Mesendoderm (in vitro differentiated cells): ENCODE data around the gene IL12B. TPM values are rescaled to one million over a fixed set of nuclear protein-coding genes. Genes with fewer than 3 reads are reported as not detected.
"Not testable (repeated sequence)": the region's sequence is repeated elsewhere in the genome, so short reads cannot be mapped to it uniquely, and the experiment has no call there.

ENCODE experiments used
- DNase-seq: peaks from one replicate; pipeline ENCODE4 v3.0.0; 2013
- H2AK5ac ChIP-seq: 2 replicates; pipeline ENCODE4 v1.6.1; 2013; ENCODE audit warnings: low read length, inconsistent platforms
- H2BK120ac ChIP-seq: 2 replicates; pipeline ENCODE4 v1.6.1; 2013; ENCODE audit warnings: low read depth, mild to moderate bottlenecking, low read length, moderate library complexity, mixed read lengths
- H2BK15ac ChIP-seq: replicated peaks from 2 replicates; pipeline ENCODE4 v1.6.1; 2013; ENCODE audit warnings: low read depth, mild to moderate bottlenecking, moderate library complexity
- H2BK5ac ChIP-seq: 2 replicates; pipeline ENCODE4 v1.6.1; 2013; ENCODE audit warnings: low read length, inconsistent platforms
- H3K18ac ChIP-seq: 2 replicates; pipeline ENCODE4 v1.6.1; 2013; ENCODE audit warnings: mild to moderate bottlenecking, low read length, mixed read lengths
- H3K23ac ChIP-seq: one replicate; pipeline ENCODE4 v1.6.1; 2013; ENCODE audit warnings: low read length
- H3K27ac ChIP-seq: 2 replicates; pipeline ENCODE4 v1.5.1; 2013; ENCODE audit warnings: low read depth, mild to moderate bottlenecking, inconsistent platforms, low read length, moderate library complexity
- H3K27me3 ChIP-seq: 2 replicates; pipeline ENCODE4 v1.6.1; 2013; ENCODE audit warnings: low read length, control low read depth, mild to moderate bottlenecking, inconsistent platforms; ENCODE audit not compliant: insufficient read depth, poor library complexity
- H3K36me3 ChIP-seq: 2 replicates; pipeline ENCODE4 v1.6.1; 2013; ENCODE audit warnings: low read length, inconsistent platforms; ENCODE audit not compliant: control insufficient read depth, insufficient read depth
- H3K4ac ChIP-seq: one replicate; pipeline ENCODE4 v1.6.1; 2013; ENCODE audit warnings: low read depth, mild to moderate bottlenecking, low read length, moderate library complexity
- H3K4me1 ChIP-seq: 2 replicates; pipeline ENCODE4 v1.6.1; 2013; ENCODE audit warnings: low read depth, low read length, inconsistent platforms; ENCODE audit not compliant: control insufficient read depth
- H3K4me2 ChIP-seq: 2 replicates; pipeline ENCODE4 v1.6.1; 2013; ENCODE audit warnings: low read length
- H3K4me3 ChIP-seq: 2 replicates; pipeline ENCODE4 v1.5.1; 2013; ENCODE audit warnings: mild to moderate bottlenecking, low read length
- H3K56ac ChIP-seq: one replicate; pipeline ENCODE4 v1.6.1; 2013; ENCODE audit warnings: low read length
- H3K79me1 ChIP-seq: 2 replicates; pipeline ENCODE4 v1.6.1; 2013; ENCODE audit warnings: low read length, inconsistent platforms
- H3K79me2 ChIP-seq: 2 replicates; pipeline ENCODE4 v1.6.1; 2013; ENCODE audit warnings: mild to moderate bottlenecking, low read length; ENCODE audit not compliant: control insufficient read depth, insufficient read depth
- H3K9ac ChIP-seq: 2 replicates; pipeline ENCODE4 v1.6.1; 2013; ENCODE audit warnings: low read length, inconsistent platforms
- H4K5ac ChIP-seq: one replicate; pipeline ENCODE4 v1.6.1; 2013; ENCODE audit warnings: low read length
- H4K8ac ChIP-seq: one replicate; pipeline ENCODE4 v1.6.1; 2013; ENCODE audit warnings: low read depth, mild to moderate bottlenecking, control low read depth, low read length, moderate library complexity
- WGBS: extraction: QIAGEN DNeasy Blood & Tissue Kit; methylation state at CpG from one replicate; pipeline ENCODE4 v1.1.7; 2013; ENCODE audit warnings: low lambda C conversion rate, missing lambda C conversion rate; ENCODE audit not compliant: insufficient coverage; ENCODE audit errors: extremely low coverage; 5-methylcytosine and 5-hydroxymethylcytosine counted together
- small RNA-seq: library from polyadenylated mRNA; stranded (forward); fragments of <200 nt; extraction: miRNeasy Mini kit (QIAGEN cat#:217004); gene quantifications from one replicate; pipeline ENCODE3, GENCODE V24; 2013; ENCODE audit not compliant: insufficient read depth

IL12B gene

GRCh38 chr5:159273923-159274322, 56.4 kb downstream of the IL12B start:
- no peak overlapping the region for H3K4me3 ChIP-seq

GRCh38 chr5:159269723-159270122, 60.6 kb downstream of the IL12B start:
- no peak overlapping the region for H3K4me3 ChIP-seq
- no peak overlapping the region for H3K4ac ChIP-seq
- no peak overlapping the region for H3K23ac ChIP-seq
- H2BK5ac ChIP-seq: no peak overlapping the region
- H2BK15ac ChIP-seq: no peak overlapping the region
- no peak overlapping the region for H3K56ac ChIP-seq
- H4K5ac ChIP-seq: no peak overlapping the region
- no peaks in the 10 kb centered on the region for H3K27me3 ChIP-seq
- no peak for DNase-seq
- H3K18ac ChIP-seq: no peak overlapping the region
- no peak overlapping the region for H3K9ac ChIP-seq
- no peaks in the 10 kb centered on the region for H3K4me1 ChIP-seq
- no CpG with 5 or more reads among the region's 2 CpGs for WGBS
- H3K4me2 ChIP-seq: no peak overlapping the region
- H3K79me2 ChIP-seq: peaks cover under 1% of the 10 kb centered on the region
- no peak overlapping the region for H4K8ac ChIP-seq
- H2BK120ac ChIP-seq: no peak overlapping the region
- H3K79me1 ChIP-seq: peaks cover under 1% of the 10 kb centered on the region
- no peak overlapping the region for H3K27ac ChIP-seq
- no peaks in the 10 kb centered on the region for H3K36me3 ChIP-seq
- H2AK5ac ChIP-seq: no peak overlapping the region

More at GRCh38 chr5:159273923-159274322, 56.4 kb downstream of the IL12B start:
- Histone ChIP-seq H2BK120ac (no peak overlapping the region), H3K56ac (no peak overlapping the region), H3K36me3 (no peaks in the 10 kb centered on the region), H3K79me1 (no peaks in the 10 kb centered on the region), H4K8ac (no peak overlapping the region), H3K18ac (no peak overlapping the region), H3K27me3 (no peaks in the 10 kb centered on the region), H3K4me2 (no peak overlapping the region), H3K23ac (no peak overlapping the region), H2BK15ac (no peak overlapping the region), H3K4ac (no peak overlapping the region), H2AK5ac (no peak overlapping the region), H3K27ac (no peak overlapping the region), H3K4me1 (no peaks in the 10 kb centered on the region), H2BK5ac (no peak overlapping the region), H3K9ac (no peak overlapping the region), H3K79me2 (no peaks in the 10 kb centered on the region), H4K5ac (no peak overlapping the region)
- DNase-seq: no peak

- H3K9ac ChIP-seq, H3K36me3 ChIP-seq, DNase-seq, H3K4ac ChIP-seq, H2BK5ac ChIP-seq, H3K4me3 ChIP-seq, H3K27me3 ChIP-seq, H2BK15ac ChIP-seq, H4K5ac ChIP-seq, H2BK120ac ChIP-seq, H3K4me2 ChIP-seq, H2AK5ac ChIP-seq, H4K8ac ChIP-seq, H3K4me1 ChIP-seq, H3K18ac ChIP-seq, H3K56ac ChIP-seq, H3K23ac ChIP-seq, H3K27ac ChIP-seq, H3K79me1 ChIP-seq: not testable (repeated sequence)
- no CpG with 5 or more reads among the region's 2 CpGs for WGBS
- peaks cover 10% of the 10 kb centered on the region for H3K79me2 ChIP-seq
Observed at GRCh38 chr5:159266764-159267163, 63.5 kb downstream of the IL12B start.

Small RNAs within 50 kb of the gene (small RNA-seq; reads per million reads assigned to genes)
- not detected for gene RNU4ATAC2P
